Fibroblast of lung (primary cell): ENCODE results near the gene LMAN2. TPM values are rescaled to one million over a fixed set of nuclear protein-coding genes. Genes with fewer than 3 reads are reported as not detected.
"Not testable (repeated sequence)": the region's sequence is repeated elsewhere in the genome, so short reads cannot be mapped to it uniquely, and the experiment has no call there.

ENCODE experiments used
- DNase-seq, 2 donors: peaks; one replicate each; pipeline versions ENCODE4 v3.0.0 to v3.0.0-alpha.2; 2010; ENCODE audit warnings: low read depth in 2 of 2
- H2AFZ ChIP-seq: 2 replicates; pipeline ENCODE4 v1.5.1; 2012; ENCODE audit warnings: low read length, control low read depth, inconsistent platforms
- H3K27ac ChIP-seq: 2 replicates; pipeline ENCODE4 v1.5.1; 2011; ENCODE audit warnings: low read length, control low read depth; ENCODE audit not compliant: insufficient read depth
- H3K27me3 ChIP-seq: 2 replicates; pipeline ENCODE4 v1.5.1; 2011; ENCODE audit warnings: mild to moderate bottlenecking, low read length; ENCODE audit not compliant: control insufficient read depth, insufficient read depth
- H3K36me3 ChIP-seq: 2 replicates; pipeline ENCODE4 v1.5.1; 2011; ENCODE audit warnings: low read length; ENCODE audit not compliant: control insufficient read depth, insufficient read depth
- H3K4me1 ChIP-seq: 2 replicates; pipeline ENCODE4 v1.5.1; 2011; ENCODE audit warnings: low read length; ENCODE audit not compliant: control insufficient read depth, insufficient read depth; ENCODE audit errors: extremely low read depth
- H3K4me2 ChIP-seq: 2 replicates; pipeline ENCODE4 v1.5.1; 2011; ENCODE audit warnings: low read length, control low read depth; ENCODE audit not compliant: insufficient read depth; ENCODE audit errors: extremely low read depth
- H3K4me3 ChIP-seq, 4 experiments: fragments of 200-600 bp in 1 of 4; sonication (generic) in 1 of 4; replicated peaks in 1 of 4; 2 replicates each; pipeline ENCODE4 v1.5.1; 2011 to 2016; ENCODE audit warnings: low read length in 4 of 4, low read depth in 3 of 4, mild to moderate bottlenecking in 3 of 4, control low read depth in 2 of 4, inconsistent platforms in 1 of 4, mixed read lengths in 1 of 4; ENCODE audit not compliant: insufficient read depth in 1 of 4; ENCODE audit errors: control extremely low read depth in 1 of 4
- H3K79me2 ChIP-seq: 2 replicates; pipeline ENCODE4 v1.5.1; 2012; ENCODE audit warnings: mild to moderate bottlenecking, low read length, inconsistent platforms; ENCODE audit not compliant: control insufficient read depth, insufficient read depth
- H3K9ac ChIP-seq: 2 replicates; pipeline ENCODE4 v1.5.1; 2011; ENCODE audit warnings: mild to moderate bottlenecking, low read length, control low read depth; ENCODE audit not compliant: insufficient read depth
- H3K9me3 ChIP-seq: 2 replicates; pipeline ENCODE4 v1.5.1; 2012; ENCODE audit warnings: low read depth, low read length; ENCODE audit not compliant: control insufficient read depth, insufficient read depth
- H4K20me1 ChIP-seq: 2 replicates; pipeline ENCODE4 v1.5.1; 2011; ENCODE audit warnings: low read length; ENCODE audit not compliant: control insufficient read depth, insufficient read depth; ENCODE audit errors: extremely low read depth
- EZH2 ChIP-seq: IDR thresholded peaks from 2 replicates; pipeline ENCODE4 v1.5.1; 2012; ENCODE audit warnings: low read length, control low read depth, mild to moderate bottlenecking; ENCODE audit errors: missing control alignments
- polyA plus RNA-seq, 2 donors: library from polyadenylated mRNA; depleted of rRNA in 1 of 2; stranded (reverse) in 1 of 2; unstranded in 1 of 2; fragments of >200 nt; gene quantifications; 2 replicates each; pipeline ENCODE4 v1.2.1, GENCODE V29; 2011 to 2012; ENCODE audit warnings: missing spikeins in 1 of 2
- total RNA-seq: library from RNA; depleted of rRNA; stranded (reverse); fragments of >200 nt; gene quantifications from 2 replicates; pipeline ENCODE4 v1.2.1, GENCODE V29; 2014
- TF ChIP-seq, protein P1 (sequence below), 2 donors: IDR thresholded peaks in 1 of 2; conservative IDR thresholded peaks in 1 of 2; 1 replicate in 1 of 2; 2 replicates in 1 of 2; pipeline ENCODE4 v1.5.1; 2011 to 2012; ENCODE audit warnings: low read length in 2 of 2, control low read depth in 1 of 2, inconsistent platforms in 1 of 2, low read depth in 1 of 2, mild to moderate bottlenecking in 1 of 2

LMAN2 gene
- total and polyA plus RNA-seq, 2 donors (not counting 1 experiment from before 2014, with no cell fraction given), result 145 to 396 TPM

DNA sequence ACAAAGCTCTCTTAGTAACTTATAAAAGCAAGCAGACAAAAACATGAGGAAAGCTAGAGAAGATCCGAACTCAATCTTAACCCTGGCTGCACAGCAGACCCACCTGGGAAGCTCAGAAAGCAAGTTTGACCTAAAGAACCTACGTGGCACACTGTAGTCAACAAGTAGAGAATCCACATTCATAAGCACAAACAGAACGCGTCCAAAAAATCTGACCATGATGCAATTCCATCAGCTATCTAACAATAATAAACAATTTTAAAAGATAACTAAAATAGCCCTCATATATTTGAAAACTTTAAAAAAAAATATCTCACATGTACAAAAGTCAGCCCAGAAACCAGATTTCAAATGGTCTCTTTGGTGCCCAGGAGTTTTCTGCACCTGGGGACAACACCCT lies 4.6 kb downstream of the LMAN2 start:
- Histone ChIP-seq H3K9ac (no peak overlapping the region), H3K4me3 (no peak overlapping the region), H3K27me3 (no peaks in the 10 kb centered on the region), H2AFZ (no peak overlapping the region), H3K79me2 (peaks cover 57% of the 10 kb centered on the region), H4K20me1 (no peaks in the 10 kb centered on the region), H3K27ac (no peak overlapping the region), H3K36me3 (peaks cover 3% of the 10 kb centered on the region), H3K9me3 (no peaks in the 10 kb centered on the region), H3K4me1 (peaks cover 9% of the 10 kb centered on the region), H3K4me2 (no peak overlapping the region)
- no peak for DNase-seq
- TF ChIP-seq, protein P1, sequence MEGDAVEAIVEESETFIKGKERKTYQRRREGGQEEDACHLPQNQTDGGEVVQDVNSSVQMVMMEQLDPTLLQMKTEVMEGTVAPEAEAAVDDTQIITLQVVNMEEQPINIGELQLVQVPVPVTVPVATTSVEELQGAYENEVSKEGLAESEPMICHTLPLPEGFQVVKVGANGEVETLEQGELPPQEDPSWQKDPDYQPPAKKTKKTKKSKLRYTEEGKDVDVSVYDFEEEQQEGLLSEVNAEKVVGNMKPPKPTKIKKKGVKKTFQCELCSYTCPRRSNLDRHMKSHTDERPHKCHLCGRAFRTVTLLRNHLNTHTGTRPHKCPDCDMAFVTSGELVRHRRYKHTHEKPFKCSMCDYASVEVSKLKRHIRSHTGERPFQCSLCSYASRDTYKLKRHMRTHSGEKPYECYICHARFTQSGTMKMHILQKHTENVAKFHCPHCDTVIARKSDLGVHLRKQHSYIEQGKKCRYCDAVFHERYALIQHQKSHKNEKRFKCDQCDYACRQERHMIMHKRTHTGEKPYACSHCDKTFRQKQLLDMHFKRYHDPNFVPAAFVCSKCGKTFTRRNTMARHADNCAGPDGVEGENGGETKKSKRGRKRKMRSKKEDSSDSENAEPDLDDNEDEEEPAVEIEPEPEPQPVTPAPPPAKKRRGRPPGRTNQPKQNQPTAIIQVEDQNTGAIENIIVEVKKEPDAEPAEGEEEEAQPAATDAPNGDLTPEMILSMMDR (conservative IDR thresholded peaks at IDR 0.05 in 1 of 2, IDR thresholded peaks at IDR 0.05 in 1 of 2; ENCODE audit: low read depth in 1 of 2, low read length in 2 of 2), result no peak
- no peak for TF ChIP-seq EZH2

DNA sequence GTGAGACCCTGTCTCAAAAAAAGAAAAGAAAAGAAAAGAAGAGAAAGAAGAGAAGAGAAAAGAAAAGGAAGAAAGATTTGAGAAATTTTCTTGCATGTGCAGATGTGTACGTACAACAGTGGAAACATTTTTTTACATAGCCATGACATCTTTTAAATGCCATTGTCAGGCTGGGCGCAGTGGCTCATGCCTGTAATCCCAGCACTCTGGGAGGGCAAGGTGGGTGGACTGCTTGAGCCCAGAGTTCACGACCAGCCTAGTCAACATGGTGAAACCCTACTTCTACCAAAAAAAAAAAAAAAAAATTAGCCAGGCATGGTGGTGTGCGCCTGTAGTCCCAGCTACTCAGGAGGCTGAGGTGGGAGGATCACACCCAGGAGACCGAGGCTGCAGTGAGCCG lies 6.6 kb downstream of the LMAN2 start:
- DNase-seq, result no peak
- Histone ChIP-seq H4K20me1 (no peaks in the 10 kb centered on the region), H3K4me1 (peaks cover 1% of the 10 kb centered on the region), H3K27me3 (no peaks in the 10 kb centered on the region), H3K4me3 (no peak overlapping the region), H3K4me2 (no peak overlapping the region), H3K36me3 (peaks cover 2% of the 10 kb centered on the region), H3K27ac (no peak overlapping the region), H3K9ac (no peak overlapping the region), H3K9me3 (no peaks in the 10 kb centered on the region), H3K79me2 (peaks cover 43% of the 10 kb centered on the region), H2AFZ (no peak overlapping the region)
- TF ChIP-seq, protein P1 (conservative IDR thresholded peaks at IDR 0.05 in 1 of 2, IDR thresholded peaks at IDR 0.05 in 1 of 2; ENCODE audit: low read depth in 1 of 2, low read length in 2 of 2), result no peak

DNA sequence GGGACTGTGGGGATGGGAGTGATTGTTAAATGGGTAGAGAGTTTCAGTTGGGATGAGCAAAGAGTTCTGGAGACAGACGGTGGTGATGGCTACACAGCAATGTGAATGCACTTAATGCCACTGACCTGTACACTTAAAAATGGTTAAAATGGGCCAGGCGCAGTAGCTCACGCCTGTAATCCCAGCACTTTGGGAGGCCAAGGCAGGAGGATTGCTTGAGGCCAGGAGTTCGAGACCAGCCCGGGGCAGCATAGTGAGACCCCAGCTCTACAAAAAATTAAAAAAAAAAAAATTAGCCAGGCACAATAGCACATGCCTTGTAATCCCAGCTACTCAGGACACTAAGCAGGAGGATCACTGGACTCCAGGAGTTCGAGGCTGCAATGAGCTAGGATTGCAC lies 7.7 kb downstream of the LMAN2 start:
- Histone ChIP-seq H2AFZ (no peak overlapping the region), H3K27ac (no peak overlapping the region), H3K4me1 (no peaks in the 10 kb centered on the region), H3K9ac (no peak overlapping the region), H4K20me1 (no peaks in the 10 kb centered on the region), H3K4me3 (no peak overlapping the region), H3K27me3 (no peaks in the 10 kb centered on the region), H3K36me3 (peaks cover 4% of the 10 kb centered on the region), H3K79me2 (peaks cover 37% of the 10 kb centered on the region), H3K4me2 (no peak overlapping the region), H3K9me3 (no peaks in the 10 kb centered on the region)
- DNase-seq, result no peak
- TF ChIP-seq, protein P1 (conservative IDR thresholded peaks at IDR 0.05 in 1 of 2, IDR thresholded peaks at IDR 0.05 in 1 of 2; ENCODE audit: low read depth in 1 of 2, low read length in 2 of 2), result no peak
- TF ChIP-seq EZH2, result no peak

DNA sequence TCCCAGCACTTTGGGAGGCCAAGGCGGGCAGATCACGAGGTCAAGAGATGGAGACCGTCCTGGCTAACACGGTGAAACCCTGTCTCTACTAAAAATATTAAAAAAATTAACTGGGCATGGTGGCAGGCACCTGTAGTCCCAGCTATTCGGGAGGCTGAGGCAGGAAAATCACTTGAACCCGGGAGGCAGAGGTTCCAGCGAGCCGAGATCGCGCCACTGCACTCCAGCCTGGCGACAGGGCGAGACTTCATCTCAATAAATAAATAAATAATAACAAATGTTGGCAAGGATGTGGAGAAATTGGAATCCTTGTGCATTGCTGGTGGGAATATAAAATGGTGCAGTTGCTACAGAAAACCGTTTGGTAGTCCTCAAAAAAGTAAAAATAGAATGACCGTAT lies 8.5 kb downstream of the LMAN2 start:
- not testable (repeated sequence) for DNase-seq, H3K9me3 ChIP-seq, H3K9ac ChIP-seq, H3K36me3 ChIP-seq, H3K4me1 ChIP-seq, H3K27me3 ChIP-seq, H3K4me3 ChIP-seq, H4K20me1 ChIP-seq, H3K4me2 ChIP-seq, H2AFZ ChIP-seq, H3K27ac ChIP-seq
- H3K79me2 ChIP-seq, result peaks cover 35% of the 10 kb centered on the region
